Measurements from ENCODE around the gene OLFML3. TPM values are rescaled to one million over a fixed set of nuclear protein-coding genes. Genes with fewer than 3 reads are reported as not detected.

The OLFML3 gene
- total and polyA plus RNA-seq, 2 of the 8 experiments (the other 6 are each of a cell fraction or from before 2014, with no cell fraction given), result 56.0 to 72.3 TPM

GRCh38 chr1:113987259-113987658 lies 8.0 kb downstream of the OLFML3 start:
- Histone ChIP-seq H4K91ac (replicated peaks; ENCODE audit: insufficient read length, low read length) (no peak overlapping the region), H3K18ac (ENCODE audit: extremely low read depth, low read length) (no peak overlapping the region), H3K79me2 (ENCODE audit: control insufficient read depth in 1 of 2, insufficient read depth in 2 of 2, low read length in 2 of 2) (no peaks in the 10 kb centered on the region), H3K23ac (ENCODE audit: insufficient read length) (no peak overlapping the region), H3K4me1 (replicated peaks in 1 of 4; ENCODE audit: control insufficient read depth in 3 of 4, insufficient read depth in 4 of 4, low read length in 3 of 4) (peaks cover 0 to 15% (median 6%) of the 10 kb centered on the region in 4 experiments; a peak in 5 of 7 replicates), H3K4me3 (ENCODE audit: extremely low read depth in 1 of 4, insufficient read depth in 2 of 4, low read depth in 3 of 4, low read length in 4 of 4) (no peak overlapping the region), H3K27me3 (replicated peaks in 1 of 4; ENCODE audit: control insufficient read depth in 3 of 4, extremely low read depth in 1 of 4, insufficient read depth in 3 of 4, low read length in 3 of 4) (no peaks in the 10 kb centered on the region), H3K14ac (ENCODE audit: insufficient read length) (no peak overlapping the region), H2BK15ac (ENCODE audit: low read length) (no peak overlapping the region), H2AK5ac (ENCODE audit: low read depth, low read length) (no peak overlapping the region), H2BK20ac (ENCODE audit: low read length) (no peak overlapping the region), H2AFZ (ENCODE audit: low read length) (no peak overlapping the region), H3K23me2 (ENCODE audit: low read depth, low read length) (peaks cover 2% of the 10 kb centered on the region; the same call in 1 of the 2 replicates), H4K5ac (ENCODE audit: insufficient read length, low read depth, low read length) (no peak overlapping the region), H3K27ac (ENCODE audit: low read depth, low read length) (no peak overlapping the region), H2BK12ac (ENCODE audit: low read depth, low read length) (no peak overlapping the region), H3K79me1 (ENCODE audit: low read depth, low read length) (0 out of 2 replicates have a peak, but pooled peaks cover 2% of the 10 kb centered on the region), H2BK5ac (ENCODE audit: low read depth, low read length) (no peak overlapping the region), H3K56ac (replicated peaks; ENCODE audit: insufficient read length, low read depth, low read length) (no peak overlapping the region), H3K4me2 (ENCODE audit: insufficient read depth in 1 of 2, low read depth in 2 of 2, low read length in 2 of 2) (no peak overlapping the region), H3K36me3 (ENCODE audit: control insufficient read depth in 2 of 4, insufficient read depth in 4 of 4, low read length in 3 of 4) (peaks cover 0 to 3% (median 0%) of the 10 kb centered on the region in 4 experiments; a peak in 2 of 8 replicates), H3K4ac (replicated peaks; ENCODE audit: insufficient read length, low read depth, low read length) (no peak overlapping the region), H3K9me3 (ENCODE audit: insufficient read depth in 2 of 2, low read depth in 1 of 2, low read length in 1 of 2) (peaks cover 14 to 18% of the 10 kb centered on the region in 2 experiments), H3K9ac (replicated peaks in 1 of 4; ENCODE audit: extremely low read depth in 1 of 4, low read depth in 3 of 4, low read length in 3 of 4) (no peak overlapping the region), H2BK120ac (replicated peaks; ENCODE audit: low read depth, low read length) (no peak overlapping the region), H4K20me1 (replicated peaks in 1 of 2; ENCODE audit: control insufficient read depth in 1 of 2, insufficient read depth in 2 of 2, low read length in 2 of 2) (no peaks in the 10 kb centered on the region), H4K8ac (ENCODE audit: extremely low read depth, insufficient read depth, low read length) (no peak overlapping the region)
- no peak for DNase-seq (ENCODE audit: low read depth in 1 of 2, low spot score in 2 of 2)
- WGBS, 2 experiments (ENCODE audit: extremely low coverage in 1 of 2, insufficient coverage in 1 of 2, insufficient read length in 1 of 2, insufficient replicate concordance in 2 of 2, low coverage in 1 of 2, low lambda C conversion rate in 2 of 2, missing lambda C conversion rate in 1 of 2), result 75% methylated on average over 5 of the region's 5 CpGs; no CpG with 5 or more reads in 1 of the 2 experiments
- ChIA-PET POLR2A (ENCODE audit: partially characterized antibody) (interaction anchor here (1.1 kb wide), 1 partner anchor 8 kb away, joined by 4 read pairs; no protein-coding TSS in a partner anchor), CTCF (ENCODE audit: partially characterized antibody) (interaction anchor here (1.0 to 2.0 kb wide), 3 partner anchors 11 to 46 kb away, joined by 3 to 5 read pairs (median 3); no protein-coding TSS in a partner anchor)
- no peak for FAIRE-seq
- TF ChIP-seq GABPA (IDR thresholded peaks at IDR 0.05; ENCODE audit: borderline replicate concordance, insufficient read depth, low read length), result no peak
- TF ChIP-seq SP1 (IDR thresholded peaks at IDR 0.05; ENCODE audit: low read depth, low read length), result no peak
- no peak for TF ChIP-seq RXRA (IDR thresholded peaks at IDR 0.05; ENCODE audit: insufficient read depth, low read depth, low read length)
- TF ChIP-seq YY1 (IDR thresholded peaks at IDR 0.05; ENCODE audit: low read depth, low read length), result no peak
- no peak for TF ChIP-seq CHD2 (IDR thresholded peaks at IDR 0.05; ENCODE audit: low read length)
- no peak for TF ChIP-seq JUN (IDR thresholded peaks at IDR 0.05; ENCODE audit: low read depth, low read length)
- no peak for TF ChIP-seq TBP (IDR thresholded peaks at IDR 0.05; ENCODE audit: low read depth, low read length)
- no peak for TF ChIP-seq USF2 (IDR thresholded peaks at IDR 0.05; ENCODE audit: low read length)
- TF ChIP-seq FOSL1 (IDR thresholded peaks at IDR 0.05; ENCODE audit: insufficient read depth, low read depth, low read length), result no peak
- TF ChIP-seq, protein P1, sequence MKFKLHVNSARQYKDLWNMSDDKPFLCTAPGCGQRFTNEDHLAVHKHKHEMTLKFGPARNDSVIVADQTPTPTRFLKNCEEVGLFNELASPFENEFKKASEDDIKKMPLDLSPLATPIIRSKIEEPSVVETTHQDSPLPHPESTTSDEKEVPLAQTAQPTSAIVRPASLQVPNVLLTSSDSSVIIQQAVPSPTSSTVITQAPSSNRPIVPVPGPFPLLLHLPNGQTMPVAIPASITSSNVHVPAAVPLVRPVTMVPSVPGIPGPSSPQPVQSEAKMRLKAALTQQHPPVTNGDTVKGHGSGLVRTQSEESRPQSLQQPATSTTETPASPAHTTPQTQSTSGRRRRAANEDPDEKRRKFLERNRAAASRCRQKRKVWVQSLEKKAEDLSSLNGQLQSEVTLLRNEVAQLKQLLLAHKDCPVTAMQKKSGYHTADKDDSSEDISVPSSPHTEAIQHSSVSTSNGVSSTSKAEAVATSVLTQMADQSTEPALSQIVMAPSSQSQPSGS (IDR thresholded peaks at IDR 0.05; ENCODE audit: low read length), result no peak

All from H1 (cell line).